NCI-H345 treated with DMSO at 0.1 percent for 48 hours (cell line): ENCODE results near the gene RRN3.
"Not testable (repeated sequence)": the region's sequence is repeated elsewhere in the genome, so short reads cannot be mapped to it uniquely, and the experiment has no call there.

Experiments used
- DNase-seq: peaks from one replicate; lab custom pipeline; 2025; ENCODE audit not compliant: unreplicated experiment; lab: John Stamatoyannopoulos, UW

Gene RRN3

DNA sequence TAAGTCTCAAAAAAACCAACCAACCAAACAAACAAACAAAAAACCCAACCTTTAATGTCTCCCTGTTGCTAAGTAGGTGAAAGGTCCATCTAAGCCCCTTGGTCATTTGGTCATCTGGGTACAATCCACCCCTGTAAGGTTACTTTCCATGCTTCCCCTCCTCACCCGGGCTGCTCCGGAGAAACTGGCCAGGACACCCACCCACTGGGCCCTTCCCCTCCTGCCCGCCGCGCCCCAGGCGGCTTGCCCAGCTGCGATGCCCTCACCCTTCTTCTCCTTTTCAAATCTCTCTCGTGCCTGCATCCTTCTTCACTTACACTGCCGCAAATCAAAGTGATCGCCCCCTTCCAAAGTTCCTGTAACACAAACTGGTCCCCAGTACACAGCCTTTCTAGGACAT is 40.2 kb downstream of the RRN3 start:
- no peak for DNase-seq

DNA sequence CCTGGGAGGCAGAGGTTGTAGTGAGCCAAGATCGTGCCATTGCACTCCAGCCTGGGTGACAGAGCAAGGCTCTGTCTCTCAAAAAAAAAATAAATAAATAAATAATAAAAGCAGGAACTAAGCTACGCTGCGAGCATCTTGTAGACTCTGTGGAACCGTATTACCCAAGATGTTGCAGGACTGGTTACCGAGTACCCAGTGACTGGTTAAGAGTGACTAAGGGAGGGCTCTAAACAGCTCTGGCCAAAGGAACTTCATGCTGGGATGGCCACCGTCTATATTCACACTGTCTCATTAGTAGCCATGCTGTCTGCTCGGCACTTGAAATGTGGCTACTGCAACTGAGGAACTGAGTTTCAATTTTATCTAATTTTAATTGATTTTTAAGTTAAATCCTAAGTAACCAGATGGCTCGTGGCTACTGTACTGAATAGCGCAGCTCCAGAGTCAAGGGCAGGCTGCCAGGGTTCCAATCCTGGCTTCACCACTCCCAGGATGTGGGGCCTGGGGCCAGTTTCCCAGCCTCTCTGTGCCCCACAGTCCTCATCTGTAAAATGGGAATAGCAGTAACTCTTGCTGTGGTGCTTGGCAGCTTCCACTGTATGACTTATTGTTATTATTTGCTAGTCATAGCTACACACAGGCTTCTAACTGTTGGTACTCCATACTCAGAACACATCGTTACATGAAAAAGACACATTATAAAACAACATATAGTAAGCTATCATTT is 41.2 kb downstream of the RRN3 start:
- no peak for DNase-seq

DNA sequence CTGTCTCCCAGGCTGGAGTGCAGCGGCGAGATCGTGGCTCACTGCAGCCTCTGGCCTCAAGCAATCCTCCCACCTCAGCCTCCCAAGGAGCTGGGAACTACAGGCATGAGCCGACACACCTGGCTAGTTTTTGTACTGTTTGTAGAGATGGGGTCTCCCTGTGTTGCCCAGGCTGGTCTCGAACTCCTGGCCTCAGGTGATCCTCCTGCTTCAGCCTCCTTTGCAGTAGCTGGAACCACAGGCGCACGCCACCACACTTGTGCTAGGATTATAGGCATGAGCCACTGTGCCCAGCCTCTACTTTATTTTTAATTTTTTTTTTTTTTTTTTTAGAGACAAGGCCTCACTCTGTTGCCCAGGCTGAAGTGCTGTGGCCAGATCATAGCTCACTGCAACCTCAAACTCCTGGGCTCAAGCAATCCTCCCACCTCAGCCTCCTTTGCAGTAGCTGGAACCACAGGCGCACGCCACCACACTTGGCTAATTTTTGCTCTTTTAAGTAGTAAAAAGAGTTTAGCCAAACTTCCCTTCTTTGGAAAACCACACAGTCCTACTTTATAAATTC is 42.6 kb downstream of the RRN3 start:
- no peak for DNase-seq

DNA sequence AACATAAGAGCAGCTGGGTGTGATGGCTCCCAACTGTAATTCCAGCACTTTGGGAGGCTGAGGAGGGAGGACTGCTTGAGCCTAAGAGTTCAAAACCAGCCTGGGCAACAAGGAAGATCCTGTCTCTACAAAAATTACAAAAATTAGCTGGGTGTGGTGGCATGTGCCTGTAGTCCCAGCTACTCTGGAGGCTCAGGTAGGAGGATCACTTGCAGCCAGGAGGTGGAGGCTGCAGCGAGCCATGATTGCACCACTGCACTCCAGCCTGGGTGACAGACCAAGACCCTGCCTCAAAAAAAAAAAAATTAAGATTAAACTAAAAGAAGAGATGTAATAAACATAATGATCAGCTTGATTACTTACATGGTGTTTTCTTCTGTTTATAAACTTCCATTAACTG is 43.6 kb downstream of the RRN3 start:
- not testable (repeated sequence) for DNase-seq

DNA sequence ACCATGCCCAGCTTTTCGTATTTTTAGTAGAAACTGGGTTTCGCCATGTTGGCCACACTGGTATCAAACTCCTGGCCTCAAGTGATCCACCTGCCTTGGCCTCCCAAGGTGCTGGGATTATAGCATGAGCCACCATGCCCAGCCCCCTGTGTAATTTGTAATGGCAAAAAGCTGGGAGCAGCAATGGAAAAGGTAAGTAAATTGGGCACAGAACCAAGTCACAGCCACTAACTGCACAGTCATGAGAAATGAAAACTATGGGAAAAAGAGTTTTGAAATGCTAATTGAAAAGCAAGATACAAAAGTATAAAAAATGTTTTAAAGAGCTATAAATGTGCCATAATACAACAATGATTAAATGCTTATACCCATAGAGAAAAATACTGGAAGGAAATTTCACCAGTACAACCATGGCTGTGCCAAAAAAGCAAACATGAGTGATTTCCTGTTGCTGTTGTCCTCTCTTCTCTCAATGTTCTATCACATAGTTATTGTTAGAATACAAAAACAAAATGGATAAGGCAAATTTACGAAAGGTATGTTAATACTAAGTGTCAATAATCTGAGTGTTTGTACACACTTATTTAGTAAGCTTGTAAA is 44.4 kb downstream of the RRN3 start:
- DNase-seq: no peak

DNA sequence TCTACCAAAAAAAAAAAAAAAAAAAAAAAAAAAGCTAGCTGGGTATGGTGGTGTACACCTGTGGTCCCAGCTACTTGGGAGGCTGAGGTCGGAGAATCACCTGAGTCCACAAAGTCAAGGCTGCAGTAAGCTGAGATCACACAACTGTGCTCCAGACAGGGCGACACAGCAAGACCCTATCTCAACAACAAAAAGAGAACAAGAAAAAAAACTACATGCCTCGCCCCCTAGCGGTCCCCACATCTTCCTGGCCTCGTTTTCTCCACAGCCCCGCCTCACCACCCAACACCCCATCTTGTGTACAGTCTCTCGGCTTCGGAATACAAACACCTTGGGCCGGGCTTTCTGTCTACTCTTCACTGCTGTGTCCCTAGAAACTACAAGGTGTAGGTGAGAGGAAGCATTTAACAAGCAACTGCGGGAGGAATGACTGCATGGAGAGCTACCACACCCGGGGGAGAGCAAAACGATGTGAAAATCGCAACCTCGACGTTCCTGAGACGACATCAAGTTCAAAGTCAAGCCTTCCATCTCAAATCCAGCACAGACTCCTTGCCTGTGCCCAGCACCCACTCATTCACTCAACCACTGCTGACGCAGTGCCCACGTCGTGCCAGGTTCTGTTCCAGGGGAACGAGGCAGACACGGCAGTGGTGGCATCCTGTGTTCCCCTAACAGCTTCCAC is 47.2 kb downstream of the RRN3 start:
- no peak for DNase-seq

DNA sequence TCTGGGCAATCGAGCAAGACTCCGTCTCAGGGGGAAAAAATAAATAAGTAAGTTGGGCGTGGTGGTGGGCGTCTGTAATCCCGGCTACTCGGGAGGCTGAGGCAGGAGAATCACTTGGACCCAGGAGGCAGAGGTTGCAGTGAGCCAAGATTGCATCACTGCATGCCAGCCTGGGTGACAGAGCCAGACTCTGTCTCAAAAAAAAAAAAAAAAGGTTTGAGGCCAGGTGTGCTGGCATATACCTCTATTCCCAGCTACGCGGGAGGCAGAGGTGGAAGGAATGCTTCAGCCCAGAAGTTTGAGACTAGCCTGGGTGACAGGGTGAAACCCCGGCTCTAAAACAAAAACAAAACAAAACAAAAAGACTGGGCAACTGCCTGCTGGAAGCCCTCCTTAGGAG is 48.8 kb downstream of the RRN3 start:
- not testable (repeated sequence) for DNase-seq

DNA sequence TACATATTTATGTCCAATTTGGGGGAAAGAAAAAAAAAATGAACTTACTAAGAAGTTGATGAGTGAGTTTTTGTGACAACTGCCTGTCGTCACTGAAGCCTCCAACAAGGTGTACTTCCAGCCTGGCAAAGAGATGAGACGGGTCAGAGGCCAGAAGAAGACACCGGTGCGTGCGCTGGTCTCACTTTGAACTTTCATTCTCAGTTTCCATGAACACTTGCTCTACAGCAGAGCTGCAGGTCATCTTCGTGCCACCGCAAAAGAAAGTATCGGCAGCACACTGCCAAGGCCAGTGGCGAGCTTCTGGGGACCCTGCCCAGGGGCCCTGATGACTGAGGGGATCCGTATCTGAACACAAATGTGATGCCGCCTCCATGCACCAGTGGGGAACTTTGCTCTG is 49.8 kb downstream of the RRN3 start:
- DNase-seq: no peak

DNA sequence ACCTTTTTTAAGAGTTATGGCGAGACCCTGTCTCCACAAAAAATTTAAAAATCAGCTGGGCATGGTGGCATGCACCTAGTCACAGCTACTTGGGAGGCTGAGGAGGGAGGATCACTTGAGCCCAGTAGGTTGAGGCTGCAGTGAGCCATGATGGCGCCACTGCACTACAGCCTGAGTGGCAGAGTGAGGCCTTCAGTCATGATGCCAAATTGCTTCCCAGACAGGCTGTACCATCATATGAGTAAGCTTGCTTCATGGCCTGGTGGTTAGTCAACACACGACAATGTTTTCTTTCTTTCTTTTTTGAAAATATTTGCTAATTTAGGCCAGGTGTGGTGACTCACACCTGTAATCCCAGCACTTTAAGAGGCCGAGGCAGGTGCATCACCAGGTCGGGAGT is 50.7 kb downstream of the RRN3 start:
- DNase-seq: no peak

DNA sequence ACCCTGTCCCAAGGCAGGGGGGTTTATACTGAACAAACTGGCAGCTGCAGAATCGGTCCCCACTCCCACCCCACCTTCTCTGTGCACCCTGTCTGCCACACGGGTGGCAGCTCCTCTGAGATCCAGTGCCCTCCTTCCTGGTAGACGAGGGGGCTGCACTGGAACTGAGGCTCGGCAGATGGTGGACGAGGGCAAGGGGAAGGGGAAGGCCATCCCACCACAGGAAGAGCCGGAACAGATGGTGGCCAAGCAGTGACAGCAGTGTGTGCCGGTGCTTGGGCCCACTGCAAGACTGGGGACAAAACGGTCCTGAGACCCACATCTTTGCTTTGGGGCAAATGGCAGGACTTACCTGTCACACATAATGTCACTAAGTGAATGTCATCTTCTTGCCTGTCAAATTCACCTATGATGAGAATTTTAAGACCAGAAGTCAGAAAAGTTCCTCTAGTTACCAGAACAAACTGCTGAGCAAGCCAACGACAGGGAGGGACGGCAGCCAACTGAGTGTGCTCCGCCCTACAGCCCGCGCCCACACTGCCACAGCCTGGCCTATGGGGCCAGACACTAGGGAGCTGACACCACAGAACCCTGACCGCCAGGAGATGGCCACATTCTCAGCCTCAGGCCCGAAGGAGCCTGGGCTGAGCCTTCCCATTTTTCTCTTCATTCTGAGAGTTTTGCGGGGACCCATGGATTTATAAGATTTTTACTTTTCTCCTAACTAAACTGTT is 52.6 kb downstream of the RRN3 start:
- DNase-seq: no peak

DNA sequence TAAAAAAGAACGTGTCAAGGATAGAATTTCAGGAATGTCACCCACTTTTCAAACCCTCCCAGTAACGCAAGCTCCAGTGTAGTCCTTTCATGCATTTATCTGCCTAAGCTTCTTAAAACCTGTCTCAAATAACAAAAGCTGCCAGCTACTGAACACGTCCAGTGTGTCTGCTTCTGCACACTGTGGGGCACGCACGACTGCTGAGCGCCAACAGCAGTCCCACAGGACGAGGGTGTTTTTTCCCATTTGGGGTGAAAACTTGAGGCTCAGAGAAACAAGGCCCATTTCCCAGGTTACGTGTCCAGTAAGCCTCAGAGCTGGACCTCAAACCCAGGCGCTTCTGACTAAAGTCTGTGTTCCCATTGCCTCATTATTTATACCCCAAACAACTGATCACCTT is 55.4 kb downstream of the RRN3 start:
- DNase-seq: no peak

DNA sequence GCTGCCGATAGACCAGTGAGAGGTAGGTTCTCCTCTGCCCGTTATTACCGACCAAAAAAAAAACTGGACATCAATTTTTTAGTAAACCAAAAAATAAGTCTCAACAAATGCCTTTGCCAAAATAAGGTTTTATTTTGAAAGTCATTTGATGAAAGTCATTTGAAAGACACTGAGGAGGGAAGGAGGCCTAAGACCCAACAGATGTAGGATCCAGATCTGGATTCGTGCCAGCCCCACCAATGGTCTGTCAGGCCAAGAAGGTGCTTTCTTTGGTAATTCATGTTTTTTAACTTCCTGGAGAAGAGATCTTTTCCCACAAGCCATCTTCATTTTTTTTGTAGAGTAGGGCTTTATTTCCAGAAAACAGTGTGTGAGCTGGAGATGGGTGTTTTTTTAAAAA is 56.3 kb downstream of the RRN3 start:
- DNase-seq: no peak

DNA sequence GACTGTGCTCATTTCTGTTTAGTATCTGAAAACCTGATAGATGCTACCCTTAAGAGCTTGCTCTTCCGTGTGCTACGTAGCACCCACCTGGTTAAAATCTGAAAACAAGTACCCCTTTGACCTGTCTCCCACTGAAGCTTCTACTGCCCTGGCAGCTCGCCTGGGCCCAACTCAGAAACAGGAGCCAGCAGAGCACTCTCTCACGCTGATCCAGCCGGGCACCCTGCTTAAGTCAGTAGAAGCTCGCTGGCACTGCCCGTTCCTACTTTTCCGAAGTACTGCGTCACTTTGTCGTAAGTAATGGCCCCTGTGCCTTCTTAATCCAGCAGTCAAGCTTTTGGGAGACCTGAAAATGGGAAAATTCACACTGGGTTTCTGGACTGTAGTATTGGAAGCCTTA is 57.1 kb downstream of the RRN3 start:
- DNase-seq: no peak

DNA sequence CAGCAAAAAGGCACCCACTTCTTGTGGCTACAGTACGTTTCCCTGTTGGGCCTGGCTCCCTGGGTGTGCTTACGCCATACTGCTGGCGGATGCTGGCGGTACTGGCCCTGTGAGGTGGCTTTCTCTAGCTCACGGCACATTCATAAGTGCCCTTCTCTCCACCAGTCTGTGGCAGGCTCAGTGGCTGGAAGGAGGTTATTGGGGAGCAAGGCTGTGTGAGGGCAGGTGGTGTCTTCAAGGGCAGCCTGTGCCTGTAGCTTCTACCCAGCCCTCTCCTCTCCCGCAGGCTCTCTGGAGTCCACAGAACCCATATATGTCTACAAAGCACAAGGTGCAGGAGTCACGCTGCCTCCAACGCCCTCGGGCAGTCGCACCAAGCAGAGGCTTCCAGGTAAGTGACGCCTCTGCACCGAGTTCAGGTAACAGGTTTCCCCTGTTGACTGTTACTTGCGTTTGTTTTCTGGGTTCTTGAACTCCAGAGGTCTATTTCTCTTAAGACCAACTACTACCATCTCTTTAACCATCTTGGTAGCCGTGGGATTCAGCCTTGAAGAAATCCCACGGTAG is 58.8 kb downstream of the RRN3 start:
- DNase-seq: no peak

DNA sequence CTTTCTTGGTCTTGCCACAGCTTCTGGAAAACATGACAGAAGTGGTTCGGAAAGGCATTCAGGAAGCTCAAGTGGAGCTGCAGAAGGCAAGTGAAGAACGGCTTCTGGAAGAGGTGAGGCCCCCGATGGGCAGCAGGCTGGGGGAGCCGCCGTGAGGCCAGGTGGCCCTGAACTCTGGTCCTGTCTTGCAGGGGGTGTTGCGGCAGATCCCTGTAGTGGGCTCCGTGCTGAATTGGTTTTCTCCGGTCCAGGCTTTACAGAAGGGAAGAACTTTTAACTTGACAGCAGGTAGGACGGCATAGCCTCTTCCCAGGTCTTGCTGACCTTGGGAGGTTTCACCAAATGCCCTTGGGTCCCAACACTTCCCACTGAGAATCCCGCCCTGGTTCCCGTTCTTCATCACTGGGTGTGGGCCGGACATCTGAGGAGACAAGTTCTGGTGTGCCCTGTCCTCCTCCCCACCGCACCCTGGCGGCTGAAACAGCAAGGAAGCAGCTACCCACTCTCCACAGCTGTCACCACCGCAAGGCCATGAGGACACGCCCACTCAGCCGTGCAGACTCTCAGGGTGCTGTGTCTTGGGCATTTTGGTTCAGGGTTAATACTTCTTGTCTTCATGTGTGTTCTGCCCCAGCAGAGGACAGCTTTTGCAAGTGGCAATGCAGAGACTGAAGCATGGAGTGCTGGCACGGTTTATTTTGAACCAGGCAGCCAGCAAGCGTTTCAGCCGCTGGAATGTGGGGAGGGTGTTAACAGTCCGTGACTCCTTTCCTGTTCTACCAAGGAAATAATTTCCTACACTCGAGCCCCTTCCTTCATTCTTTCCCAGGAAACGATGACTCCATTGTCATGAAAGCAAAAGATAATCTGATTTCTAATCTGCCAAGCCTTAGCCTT is 59.6 kb downstream of the RRN3 start:
- no peak for DNase-seq

DNA sequence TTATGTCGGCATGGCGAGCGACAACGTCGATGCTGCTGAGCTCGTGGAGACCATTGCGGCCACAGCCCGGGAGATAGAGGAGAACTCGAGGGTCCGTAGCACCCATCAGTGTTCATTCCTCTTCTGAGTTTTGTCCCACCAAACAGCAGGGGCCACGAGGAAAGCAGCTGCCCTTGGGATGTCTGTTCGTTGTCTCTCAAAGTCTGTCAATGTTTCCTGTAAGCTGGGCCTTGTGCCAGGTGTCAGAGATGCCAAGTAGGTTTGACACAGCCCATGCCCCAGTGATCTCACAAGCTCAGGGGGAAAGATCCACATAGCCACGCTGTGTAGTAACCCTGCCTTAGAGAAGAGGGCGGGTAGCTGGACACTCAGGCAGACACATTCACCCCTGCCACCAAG is 60.8 kb downstream of the RRN3 start:
- no peak for DNase-seq

DNA sequence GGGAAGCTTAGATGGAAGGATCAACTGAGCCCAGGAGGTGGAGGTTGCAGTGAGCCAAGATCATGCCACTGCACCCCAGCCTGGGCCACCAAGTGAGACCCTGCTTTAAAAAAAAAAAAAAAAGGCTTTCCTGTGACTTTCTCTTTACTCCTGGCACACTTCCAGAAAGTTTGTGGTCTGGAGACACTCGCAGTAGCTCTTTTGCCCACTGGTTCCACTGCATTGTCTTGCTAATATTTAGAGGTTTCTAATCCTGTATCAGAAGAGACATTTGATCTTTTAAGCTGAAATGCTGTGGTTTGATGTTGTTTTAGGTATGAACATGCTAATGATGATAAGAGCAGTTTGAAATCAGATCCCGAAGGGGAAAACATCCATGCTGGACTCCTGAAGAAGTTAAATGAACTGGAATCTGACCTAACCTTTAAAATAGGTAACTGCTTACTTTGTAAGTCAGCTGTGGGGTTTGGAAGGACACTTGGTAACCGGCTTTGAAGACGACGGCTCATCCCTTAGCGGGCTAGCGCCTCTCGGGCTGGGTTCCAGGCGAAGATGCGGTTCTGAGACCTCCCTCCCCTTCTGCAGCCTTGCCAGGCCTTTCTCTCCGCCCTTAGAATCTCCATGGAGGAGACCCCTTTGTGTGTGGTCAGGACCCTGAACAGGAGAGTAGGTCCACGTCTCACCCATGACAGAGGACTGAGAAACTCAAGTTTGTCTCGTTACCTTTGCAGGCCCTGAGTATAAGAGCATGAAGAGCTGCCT is 61.3 kb downstream of the RRN3 start:
- no peak for DNase-seq

DNA sequence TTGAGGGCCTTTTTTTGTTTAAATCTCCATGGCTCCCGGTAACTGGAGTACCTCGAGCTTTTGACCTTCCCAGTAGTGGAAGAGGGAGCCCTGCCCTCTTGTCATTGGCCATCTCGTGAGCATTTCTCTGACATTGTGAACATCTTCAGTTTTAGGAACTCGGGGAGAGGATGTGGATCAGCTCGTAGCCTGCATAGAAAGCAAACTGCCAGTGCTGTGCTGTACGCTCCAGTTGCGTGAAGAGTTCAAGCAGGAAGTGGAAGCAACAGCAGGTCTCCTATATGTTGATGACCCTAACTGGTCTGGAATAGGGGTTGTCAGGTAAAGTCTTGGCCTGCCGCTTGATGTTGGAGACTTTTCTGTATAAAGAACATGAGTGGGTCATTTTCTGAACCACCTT is 62.5 kb downstream of the RRN3 start:
- no peak for DNase-seq

DNA sequence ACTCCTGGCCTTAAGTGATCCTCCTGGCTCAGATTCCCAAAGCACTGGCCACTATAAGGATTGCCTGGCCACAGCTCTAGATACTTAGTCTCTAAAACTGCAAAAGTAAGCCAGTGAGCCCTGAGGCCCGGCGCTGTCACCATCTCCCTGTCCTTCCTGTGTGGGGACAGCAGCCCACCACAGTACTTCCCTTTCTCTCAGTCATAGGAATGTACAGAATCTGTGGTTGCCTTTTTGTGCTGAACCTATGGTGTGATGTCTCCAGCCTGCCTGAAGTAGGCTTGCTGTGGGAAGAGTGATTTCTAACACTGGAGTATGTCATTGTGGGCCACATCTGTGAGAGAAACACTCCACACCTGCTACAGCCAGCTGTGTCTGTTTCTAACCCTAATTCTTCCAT is 62.9 kb downstream of the RRN3 start:
- DNase-seq: no peak
